ENCODE data around the gene RUSC1.
"Not testable (repeated sequence)": the region's sequence is repeated elsewhere in the genome, so short reads cannot be mapped to it uniquely, and the experiment has no call there.

Gene RUSC1, protein sequence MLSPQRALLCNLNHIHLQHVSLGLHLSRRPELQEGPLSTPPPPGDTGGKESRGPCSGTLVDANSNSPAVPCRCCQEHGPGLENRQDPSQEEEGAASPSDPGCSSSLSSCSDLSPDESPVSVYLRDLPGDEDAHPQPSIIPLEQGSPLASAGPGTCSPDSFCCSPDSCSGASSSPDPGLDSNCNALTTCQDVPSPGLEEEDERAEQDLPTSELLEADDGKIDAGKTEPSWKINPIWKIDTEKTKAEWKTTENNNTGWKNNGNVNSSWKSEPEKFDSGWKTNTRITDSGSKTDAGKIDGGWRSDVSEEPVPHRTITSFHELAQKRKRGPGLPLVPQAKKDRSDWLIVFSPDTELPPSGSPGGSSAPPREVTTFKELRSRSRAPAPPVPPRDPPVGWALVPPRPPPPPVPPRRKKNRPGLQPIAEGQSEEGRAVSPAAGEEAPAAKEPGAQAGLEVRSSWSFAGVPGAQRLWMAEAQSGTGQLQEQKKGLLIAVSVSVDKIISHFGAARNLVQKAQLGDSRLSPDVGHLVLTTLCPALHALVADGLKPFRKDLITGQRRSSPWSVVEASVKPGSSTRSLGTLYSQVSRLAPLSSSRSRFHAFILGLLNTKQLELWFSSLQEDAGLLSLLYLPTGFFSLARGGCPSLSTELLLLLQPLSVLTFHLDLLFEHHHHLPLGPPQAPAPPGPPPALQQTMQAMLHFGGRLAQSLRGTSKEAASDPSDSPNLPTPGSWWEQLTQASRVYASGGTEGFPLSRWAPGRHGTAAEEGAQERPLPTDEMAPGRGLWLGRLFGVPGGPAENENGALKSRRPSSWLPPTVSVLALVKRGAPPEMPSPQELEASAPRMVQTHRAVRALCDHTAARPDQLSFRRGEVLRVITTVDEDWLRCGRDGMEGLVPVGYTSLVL

GRCh38 chr1:155320661-155321617, at the start of gene RUSC1:
TSS of gene RUSC1 (plus strand) at chr1:155320894. CDS start at chr1:155321774, 880 bp downstream.
- DNase-seq = peak; percentile 88

DNA sequence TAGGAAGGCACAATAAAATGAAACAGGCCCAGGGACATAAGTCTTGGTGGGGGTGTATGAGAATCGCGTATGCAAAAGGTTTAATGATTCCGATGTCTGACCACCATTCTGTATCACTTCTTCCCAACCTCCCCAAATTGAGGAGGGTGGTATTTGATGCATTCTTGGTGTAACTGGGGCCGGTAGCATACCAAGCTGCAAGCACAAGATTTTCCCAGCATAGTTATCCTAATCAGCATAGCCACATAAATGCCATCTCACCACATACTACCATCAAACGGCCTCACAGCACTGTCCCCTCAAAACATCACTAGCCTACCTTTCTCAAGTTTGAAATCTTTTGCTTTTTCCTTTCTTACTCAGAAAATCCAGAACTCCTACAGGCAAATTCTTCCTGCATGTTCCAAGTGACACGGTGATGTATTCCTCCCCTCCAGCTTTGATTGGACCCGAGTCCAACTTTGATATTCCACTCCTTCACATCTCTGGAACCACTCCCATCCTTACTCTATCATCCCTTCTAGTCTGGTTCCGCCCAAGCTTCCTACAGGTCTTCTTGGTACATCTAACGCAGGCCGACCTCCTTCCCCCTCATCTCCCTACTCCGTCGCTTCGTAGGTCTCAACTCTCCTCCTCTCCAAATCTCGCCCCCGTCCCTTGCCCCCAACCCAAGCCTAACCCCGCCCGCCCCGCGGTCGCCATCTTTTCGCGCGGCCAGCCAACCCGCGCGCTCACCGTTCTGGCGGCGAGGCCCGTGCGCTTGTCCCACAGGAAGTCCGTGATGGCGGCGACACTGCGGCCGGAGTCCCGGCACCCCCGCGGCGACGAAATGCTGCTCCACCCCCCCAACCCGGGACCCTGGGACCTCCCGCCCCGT, 48.0 kb upstream of the RUSC1 start:
- DNase-seq = no peak

- peak; percentile 97 for DNase-seq
These were observed 47.1 kb upstream of the RUSC1 start, which contains the start of gene CLK2 for GRCh38 chr1:155273343-155274245. TSS of gene CLK2 (minus strand) at chr1:155273504. CDS start at chr1:155270977, 2,527 bp downstream.

DNA sequence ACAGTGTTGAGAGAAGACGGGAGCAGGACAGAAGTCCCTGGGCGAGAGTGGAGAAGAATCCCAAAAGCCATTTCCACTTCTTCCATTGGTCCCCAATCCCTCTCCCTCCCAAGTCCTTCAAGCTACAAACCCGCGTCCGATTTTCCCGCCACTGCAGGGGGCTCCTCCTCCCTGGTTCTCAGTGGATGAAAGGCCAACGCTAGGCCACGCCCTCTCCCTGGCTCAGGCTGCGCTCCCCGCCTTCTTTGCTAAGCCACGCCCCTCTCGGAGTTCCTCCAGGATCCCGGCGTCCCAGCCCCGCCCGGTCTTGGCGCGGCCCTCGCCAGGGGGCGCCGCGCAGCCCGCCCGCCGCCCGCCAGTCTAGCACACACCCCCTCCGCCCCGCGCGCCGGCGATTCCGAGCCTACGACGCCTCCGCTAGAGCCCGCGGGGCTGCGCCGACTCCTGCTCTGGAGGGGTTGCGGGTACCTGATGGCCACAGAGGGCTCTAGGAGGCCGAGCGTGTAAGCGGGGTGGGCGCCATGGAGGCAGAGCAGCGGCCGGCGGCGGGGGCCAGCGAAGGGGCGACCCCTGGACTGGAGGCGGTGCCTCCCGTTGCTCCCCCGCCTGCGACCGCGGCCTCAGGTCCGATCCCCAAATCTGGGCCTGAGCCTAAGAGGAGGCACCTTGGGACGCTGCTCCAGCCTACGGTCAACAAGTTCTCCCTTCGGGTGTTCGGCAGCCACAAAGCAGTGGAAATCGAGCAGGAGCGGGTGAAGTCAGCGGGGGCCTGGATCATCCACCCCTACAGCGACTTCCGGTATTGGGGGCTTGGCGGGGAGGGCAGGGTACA, 43.4 kb upstream of the RUSC1 start, which contains the start of gene HCN3:
Gene HCN3, plus strand, starts transcription at position 394 of the 832 bp plus-strand sequence. Its CDS starts 128 bp downstream, at position 522.
- peak; percentile 98 for DNase-seq

DNA sequence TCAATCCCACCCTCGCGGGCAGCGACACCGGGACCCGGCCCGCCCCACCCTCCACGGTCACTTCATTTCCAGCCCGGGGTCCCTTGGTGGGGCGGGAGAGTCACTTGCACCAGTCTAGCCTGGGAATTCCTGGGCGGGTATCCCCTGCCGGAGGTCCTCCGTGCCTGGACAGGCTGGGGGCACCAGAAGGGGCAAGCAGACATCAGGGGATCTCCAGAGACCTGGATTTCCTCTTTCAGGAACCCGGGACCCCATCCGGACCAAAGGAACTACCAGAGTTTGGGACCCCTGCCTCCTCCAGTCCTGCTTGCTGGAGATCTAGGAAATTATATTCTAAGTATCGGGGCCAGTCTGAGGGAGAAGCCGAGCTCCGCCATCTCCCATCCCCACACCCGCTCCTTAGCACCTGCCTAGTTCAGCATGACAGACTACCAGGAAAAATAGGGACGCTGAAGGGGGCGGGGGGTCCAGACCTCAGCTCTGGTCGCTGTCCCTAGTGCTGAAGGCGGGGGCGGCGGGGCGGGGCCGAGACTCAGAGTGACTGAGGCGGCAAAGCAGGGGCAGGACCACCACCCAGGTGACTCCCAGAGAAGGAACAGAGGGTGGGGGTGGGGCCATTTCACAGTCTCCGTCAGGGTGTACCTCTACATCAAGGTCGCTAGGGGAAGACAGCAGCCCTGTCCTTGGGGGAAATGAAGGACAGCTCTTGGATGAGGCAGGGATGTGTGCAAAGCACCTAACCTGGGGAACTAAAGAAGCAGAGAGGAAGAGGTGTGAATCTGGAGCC, 42.6 kb upstream of the RUSC1 start:
- DNase-seq = peak; percentile 77

DNA sequence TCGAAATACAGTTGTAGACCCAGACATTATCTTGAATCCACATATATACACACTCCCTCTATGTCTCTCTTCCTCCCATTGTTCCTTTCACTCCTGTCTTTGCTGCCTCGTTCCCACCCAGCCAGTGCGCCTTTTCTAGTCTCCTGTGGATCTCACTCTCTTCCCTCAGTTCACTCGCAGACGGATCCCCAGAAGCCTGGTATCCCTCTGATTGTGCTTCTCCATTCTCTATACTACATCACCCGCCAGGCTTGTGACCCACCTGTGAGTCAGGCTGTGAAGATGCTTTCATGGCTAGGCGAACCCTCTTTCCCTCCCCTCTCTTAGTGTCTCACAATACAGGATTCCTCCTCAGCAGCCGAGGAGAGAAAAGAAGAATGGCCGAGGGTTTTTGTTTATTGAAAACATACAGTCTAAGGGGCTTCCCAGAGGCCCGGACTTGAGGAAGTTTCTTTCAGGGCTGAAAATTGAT, 42.0 kb upstream of the RUSC1 start:
- DNase-seq = no peak

- DNase-seq = no peak
These were observed 41.4 kb upstream of the RUSC1 start for GRCh38 chr1:155279268-155279667.

GRCh38 chr1:155282488-155283091, 38.1 kb upstream of the RUSC1 start:
- no peak for DNase-seq

GRCh38 chr1:155284476-155284875, 36.2 kb upstream of the RUSC1 start:
- DNase-seq = no peak

DNA sequence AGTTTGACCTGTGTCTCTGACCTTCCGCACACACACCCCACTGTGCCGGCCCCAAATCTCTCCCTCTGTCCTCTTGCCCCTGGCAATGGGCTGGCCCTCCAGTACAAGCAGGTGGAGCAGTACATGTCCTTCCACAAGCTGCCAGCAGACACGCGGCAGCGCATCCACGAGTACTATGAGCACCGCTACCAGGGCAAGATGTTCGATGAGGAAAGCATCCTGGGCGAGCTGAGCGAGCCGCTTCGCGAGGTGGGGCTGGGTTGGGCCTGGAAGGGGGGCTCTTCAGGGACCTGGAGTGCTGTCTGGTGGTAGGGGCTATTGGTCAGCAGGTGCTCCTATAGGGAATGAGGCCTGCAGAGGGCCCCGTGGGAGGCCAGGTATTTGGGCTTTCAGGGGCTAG, 35.6 kb upstream of the RUSC1 start:
- no peak for DNase-seq

DNA sequence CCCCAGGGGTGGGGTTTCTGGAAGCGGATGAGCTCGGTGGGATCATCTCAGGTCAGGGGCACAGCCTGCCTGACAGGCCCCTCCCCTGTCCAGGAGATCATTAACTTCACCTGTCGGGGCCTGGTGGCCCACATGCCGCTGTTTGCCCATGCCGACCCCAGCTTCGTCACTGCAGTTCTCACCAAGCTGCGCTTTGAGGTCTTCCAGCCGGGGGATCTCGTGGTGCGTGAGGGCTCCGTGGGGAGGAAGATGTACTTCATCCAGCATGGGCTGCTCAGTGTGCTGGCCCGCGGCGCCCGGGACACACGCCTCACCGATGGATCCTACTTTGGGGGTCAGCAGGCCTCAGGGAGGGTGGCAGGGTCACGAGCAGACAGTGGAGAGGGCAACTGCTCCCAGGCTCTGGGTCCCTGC, 35.1 kb upstream of the RUSC1 start:
- no peak for DNase-seq

DNA sequence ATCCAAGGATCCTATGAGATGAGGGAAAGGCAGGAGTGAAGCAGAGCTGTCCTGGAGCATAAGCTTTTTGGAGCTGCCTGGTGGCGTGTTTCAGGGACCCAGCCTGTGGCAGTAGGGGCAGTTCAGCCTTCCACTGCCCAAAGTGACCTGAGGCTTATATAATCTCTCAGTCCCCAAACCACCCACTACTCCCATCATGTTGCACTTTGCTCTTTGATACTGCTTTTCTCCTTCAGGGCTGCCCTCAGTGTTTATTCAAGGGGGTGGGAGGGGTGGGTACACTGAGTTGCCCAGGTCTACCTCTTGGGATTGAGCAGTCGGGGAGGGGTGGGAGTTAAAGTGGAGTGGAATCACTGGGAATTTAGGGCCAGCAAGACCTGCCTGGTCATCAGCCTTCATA, 34.1 kb upstream of the RUSC1 start:
- no peak for DNase-seq

DNA sequence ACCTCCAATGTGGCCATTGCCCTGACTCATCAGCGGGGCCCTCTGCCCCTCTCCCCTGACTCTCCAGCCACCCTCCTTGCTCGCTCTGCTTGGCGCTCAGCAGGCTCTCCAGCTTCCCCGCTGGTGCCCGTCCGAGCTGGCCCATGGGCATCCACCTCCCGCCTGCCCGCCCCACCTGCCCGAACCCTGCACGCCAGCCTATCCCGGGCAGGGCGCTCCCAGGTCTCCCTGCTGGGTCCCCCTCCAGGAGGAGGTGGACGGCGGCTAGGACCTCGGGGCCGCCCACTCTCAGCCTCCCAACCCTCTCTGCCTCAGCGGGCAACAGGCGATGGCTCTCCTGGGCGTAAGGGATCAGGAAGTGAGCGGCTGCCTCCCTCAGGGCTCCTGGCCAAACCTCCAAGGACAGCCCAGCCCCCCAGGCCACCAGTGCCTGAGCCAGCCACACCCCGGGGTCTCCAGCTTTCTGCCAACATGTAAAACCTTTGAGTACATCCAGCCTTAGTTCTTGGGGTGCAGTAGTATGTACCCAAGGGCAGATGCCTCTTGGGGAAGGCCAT, 32.6 kb upstream of the RUSC1 start:
- no peak for DNase-seq

DNA sequence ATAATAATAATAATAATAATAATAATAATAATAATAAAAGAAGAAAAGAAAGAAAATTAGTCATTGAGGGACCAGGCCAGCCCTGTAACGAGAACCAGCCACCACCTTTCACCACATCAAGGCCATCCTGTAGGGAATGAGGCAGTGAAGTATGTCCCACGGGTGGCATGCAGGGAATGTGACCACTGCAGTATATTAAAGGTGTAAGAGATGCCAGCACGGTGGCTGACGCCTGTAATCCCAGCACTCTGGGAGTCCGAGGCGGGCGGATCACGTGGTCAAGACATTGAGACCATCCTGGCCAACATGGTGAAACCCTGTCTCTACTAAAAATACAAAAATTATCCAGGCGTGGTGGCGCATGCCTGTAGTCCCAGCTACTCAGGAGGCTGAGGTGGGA, 29.7 kb upstream of the RUSC1 start:
- not testable (repeated sequence) for DNase-seq

- DNase-seq = no peak
These were observed 27.5 kb upstream of the RUSC1 start for GRCh38 chr1:155293086-155293749.

DNA sequence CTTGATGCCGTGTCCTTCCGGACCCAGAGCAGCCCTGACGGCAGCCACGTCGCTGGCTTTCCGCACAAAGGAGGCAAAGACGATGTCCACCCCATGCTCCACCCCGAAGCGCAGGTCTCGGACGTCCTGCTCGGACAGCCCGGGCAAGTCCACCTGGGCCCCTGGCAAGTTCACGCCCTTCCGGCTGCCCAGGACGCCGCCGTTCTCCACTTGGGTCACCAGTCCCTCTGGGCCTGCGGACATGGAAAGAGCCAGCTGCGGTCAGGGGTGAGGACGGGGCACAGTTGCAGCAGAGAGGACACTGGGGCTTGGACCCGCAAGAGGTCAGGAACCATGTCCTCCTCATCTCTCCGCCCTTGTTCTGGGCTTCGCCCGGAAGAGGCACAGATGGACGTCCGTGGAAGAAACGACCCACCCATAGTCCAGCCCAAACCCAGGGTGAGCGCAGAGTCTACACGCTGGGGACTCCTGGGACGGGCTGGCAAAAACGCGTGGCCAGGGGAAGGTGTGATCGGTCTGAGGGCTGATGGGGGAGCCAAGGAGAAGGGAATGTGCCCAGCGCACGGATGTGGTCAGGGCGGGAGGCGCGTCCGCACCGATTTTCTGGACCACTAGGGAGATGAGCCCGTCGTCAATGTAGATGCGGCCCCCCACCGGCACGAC, 26.0 kb upstream of the RUSC1 start:
- no peak for DNase-seq

Measured in femur (tissue), 1 donor.